IPS-11a (cell line): Measurements from ENCODE around the gene SLF2.

ENCODE experiments used
- H3K4me3 ChIP-seq: one replicate; pipeline ENCODE4 v1.5.1; 2013; ENCODE audit warnings: low read depth, low read length, control low read depth

Gene SLF2

GRCh38 chr10:100997360-100998182, 84.8 kb downstream of the SLF2 start:
- peak overlapping the region; percentile 74 for H3K4me3 ChIP-seq

GRCh38 chr10:100998183-100998990, 85.6 kb downstream of the SLF2 start:
- peak overlapping the region; percentile 74 for H3K4me3 ChIP-seq

DNA sequence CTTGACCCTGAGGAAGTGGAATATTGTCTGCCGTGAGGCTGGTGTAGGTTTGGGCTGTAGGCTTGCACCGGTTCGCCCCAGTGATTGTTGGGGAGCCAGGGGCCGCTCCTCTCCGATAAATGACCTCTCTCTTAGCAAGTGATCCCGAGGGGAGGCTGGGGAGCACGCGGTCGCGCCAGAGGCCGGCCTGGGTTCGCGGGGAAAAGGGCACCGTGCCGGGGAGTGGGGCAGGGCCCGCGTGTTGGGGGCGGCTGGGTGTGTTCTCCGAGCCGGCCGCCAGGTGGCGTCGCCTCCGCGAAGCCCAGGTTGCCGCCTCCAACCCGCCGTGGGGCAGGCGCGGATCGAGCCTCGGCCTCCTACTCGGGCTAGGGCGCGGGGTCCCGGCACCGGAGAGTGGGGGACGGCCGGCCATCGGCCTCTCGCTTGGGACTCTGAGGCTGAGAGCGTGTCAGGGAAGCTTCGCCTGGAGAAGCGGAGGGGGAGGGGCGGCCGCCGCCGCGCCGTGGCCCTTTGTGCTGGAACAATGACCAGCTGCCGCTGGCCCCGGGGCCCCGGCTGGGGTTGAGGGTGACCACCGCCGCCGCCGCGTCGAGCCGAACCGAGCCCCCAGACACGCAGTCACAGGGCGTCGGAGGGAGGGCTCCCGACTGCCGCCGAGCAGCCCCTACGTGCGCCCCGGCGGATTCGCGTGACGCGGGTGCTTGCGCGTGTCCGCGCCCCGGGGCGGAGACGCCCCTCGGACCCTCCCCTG, 86.4 kb downstream of the SLF2 start:
- H3K4me3 ChIP-seq, result peak overlapping the region; percentile 74

- H3K4me3 ChIP-seq, result peak within 1 kb of the TSS; percentile 74
Measured at GRCh38 chr10:100999742-101000126, 87.0 kb downstream of the SLF2 start, which contains the start of gene LZTS2. LZTS2 (plus strand) TSS chr10:100999808; CDS start chr10:101002539, 2,731 bp downstream.

DNA sequence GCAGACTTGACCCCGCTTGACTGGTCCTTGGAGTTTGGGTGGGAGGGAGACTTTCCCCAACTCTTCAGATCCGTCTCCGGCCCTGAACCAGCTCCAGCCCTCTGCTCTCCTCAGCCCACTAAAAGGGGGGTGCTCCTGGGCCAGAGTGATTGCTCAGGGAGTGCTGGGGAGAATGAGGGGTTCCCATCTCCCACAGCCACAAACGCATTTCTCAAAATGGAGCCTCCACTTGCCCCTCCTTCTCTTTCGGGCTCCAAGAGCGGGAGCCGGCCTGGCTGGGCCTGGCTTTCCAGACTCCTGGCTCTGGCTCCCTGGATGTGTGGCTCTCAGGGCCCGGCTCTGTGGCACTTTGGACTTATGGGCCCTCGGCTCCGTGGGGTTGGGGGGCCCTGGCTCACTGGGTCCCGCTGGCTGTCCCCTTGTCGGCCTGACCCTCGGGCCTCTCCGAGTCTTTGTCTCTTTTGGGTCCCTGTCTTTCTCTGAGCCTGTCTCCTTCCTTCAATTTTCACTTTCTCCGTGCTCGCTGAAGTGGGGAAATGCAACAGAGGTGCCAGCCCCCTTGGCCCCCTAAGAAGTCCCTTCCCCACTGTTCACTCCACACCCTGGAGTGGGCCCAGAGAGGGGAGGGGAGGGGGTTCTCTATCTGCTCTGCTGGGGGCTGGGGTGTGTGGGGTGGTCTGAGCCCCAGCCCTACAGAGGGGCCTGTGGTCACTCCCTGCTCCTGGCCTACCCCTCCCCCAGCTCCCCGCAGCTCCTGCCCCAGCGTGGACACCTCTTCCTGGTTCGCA, 87.6 kb downstream of the SLF2 start:
- H3K4me3 ChIP-seq, result peak overlapping the region; percentile 67

- no peak overlapping the region for H3K4me3 ChIP-seq
Measured at GRCh38 chr10:101000915-101001658, 88.3 kb downstream of the SLF2 start.

DNA sequence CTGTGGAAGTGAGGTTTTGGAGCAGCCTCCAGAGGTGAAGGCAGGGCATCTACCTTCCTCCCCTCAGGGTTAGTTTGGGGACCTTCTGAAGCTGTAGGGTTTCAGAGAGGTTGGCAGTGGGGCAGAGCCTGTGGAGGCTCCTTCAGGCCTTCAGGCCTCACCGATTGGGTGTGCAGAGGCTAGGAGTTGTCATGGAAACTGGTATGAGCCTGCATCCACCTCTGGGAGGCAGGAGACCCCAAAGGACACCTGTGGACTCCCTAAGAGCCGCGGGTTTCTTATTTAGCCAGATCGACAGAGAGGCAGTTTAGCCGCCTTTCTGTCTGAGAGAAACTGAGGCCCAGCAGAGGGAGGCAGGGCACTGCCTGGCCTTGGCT, 88.9 kb downstream of the SLF2 start:
- H3K4me3 ChIP-seq, result no peak overlapping the region

- H3K4me3 ChIP-seq, result no peak overlapping the region
Measured at GRCh38 chr10:101002456-101002855, 89.7 kb downstream of the SLF2 start.

GRCh38 chr10:101003639-101004206, 91.0 kb downstream of the SLF2 start:
- no peak overlapping the region for H3K4me3 ChIP-seq

DNA sequence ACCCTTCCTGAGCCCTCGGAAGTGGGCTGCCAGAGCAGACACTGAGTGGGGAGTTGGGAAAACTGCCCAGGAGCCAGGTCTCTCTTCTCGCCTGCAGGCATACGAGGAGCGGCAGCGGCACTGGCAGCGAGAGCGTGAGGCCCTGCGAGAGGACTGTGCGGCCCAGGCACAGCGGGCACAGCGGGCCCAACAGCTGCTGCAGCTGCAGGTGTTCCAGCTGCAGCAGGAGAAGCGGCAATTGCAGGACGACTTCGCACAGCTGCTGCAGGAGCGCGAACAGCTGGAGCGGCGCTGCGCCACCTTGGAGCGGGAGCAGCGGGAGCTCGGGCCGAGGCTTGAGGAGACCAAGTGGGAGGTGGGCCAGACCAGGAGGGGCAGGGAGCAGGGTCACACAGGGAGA, 92.6 kb downstream of the SLF2 start:
- no peak overlapping the region for H3K4me3 ChIP-seq

GRCh38 chr10:101005869-101006567, 93.3 kb downstream of the SLF2 start:
- H3K4me3 ChIP-seq, result no peak overlapping the region

GRCh38 chr10:101006593-101007098, 93.9 kb downstream of the SLF2 start:
- H3K4me3 ChIP-seq, result no peak overlapping the region

DNA sequence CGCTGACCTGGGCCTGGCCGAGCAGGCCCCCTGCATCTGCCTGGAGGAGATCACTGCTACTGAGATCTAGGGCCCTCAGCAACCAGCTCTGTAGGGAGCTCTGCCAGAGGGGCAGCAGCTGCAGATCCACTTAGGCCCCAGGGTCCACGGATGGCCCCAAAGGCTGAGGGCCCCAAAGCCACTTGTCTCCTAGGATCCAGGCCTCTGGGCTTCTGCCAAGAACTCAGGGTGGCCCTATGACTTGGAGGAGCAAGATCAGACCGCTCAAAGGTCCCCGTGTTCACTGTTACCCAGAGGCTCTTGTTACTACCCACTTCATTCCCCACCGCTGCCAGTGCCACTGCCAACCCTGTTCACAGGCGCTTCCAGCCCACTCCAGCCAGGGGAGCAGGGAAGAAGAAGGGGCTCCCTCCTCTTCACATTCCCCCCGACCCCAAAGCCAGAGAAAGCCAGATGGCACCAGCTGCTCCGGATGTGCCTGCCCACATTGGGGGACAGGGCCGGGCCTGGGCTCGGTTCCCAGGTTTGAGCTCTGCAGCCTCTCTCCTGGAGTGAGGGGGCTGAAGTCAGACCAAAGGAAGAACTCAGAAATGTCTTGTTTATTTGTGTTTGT, 94.4 kb downstream of the SLF2 start:
- no peak overlapping the region for H3K4me3 ChIP-seq

DNA sequence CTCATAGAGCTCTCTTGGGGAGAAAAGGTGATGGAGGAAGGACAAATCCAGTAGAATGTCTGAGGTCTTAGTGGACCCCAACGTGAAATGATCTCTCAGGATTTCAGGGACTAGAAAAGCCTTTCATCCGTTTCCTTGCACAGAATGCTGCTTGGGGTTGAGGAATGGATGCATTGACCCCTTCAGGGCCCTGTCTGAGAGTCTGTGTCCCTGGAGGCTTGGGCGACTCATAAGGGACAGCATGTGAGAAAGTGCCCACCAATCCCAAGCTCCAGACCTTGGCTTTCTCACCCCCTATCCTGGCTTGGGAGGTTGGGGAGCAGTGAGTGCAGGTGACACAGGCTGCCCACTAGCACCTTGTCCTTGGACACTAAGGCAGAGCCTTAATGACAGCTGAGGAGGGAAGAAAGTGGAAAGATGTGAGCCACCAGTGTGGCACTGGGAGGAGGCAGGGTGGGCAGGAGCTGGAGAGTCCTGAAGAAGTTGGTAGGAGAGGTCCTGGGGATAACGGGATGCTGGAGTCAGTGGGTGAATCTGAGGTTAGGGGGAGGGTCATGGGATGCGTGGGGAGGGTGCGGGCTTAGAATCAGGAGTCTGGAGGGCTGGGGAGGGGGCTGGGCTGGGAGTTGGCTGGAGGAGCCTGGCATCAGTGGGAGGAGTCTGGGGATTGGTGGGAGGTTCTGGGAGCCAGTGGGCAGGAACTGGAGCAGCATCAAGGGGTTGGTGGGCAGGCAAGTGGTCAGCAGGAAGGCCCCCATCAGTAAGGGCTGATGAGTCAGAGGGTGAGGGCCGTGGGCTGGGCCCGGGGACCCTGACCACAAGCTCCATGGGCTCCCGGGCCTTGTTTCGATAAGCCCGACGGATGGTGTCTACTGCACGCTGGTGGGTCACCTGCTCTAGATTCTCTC, 95.4 kb downstream of the SLF2 start:
- H3K4me3 ChIP-seq, result no peak overlapping the region

GRCh38 chr10:101008823-101009423, 96.2 kb downstream of the SLF2 start:
- H3K4me3 ChIP-seq, result no peak overlapping the region

DNA sequence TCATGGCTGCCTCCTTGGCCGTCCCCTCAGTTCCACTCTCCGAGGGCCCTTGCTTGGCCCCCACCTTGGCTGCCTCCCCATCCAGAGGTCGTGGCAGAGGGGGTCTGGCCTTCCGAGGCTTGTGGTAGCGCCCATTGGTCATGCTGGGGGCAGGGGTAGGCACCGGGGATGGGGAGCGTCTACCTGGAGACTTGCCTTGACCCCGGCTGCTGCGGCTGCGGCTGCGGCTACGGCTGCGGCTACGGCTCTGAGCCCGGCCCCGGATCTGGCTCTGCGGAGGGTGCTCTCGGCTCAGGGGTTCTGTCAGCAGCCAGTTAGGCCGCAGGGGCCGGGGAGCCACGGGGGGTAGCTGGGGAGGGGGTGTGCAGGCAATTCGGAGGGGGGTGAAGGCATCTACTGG, 97.6 kb downstream of the SLF2 start:
- no peak overlapping the region for H3K4me3 ChIP-seq
